ENCODE data around the gene EEF1A2.

DNA sequence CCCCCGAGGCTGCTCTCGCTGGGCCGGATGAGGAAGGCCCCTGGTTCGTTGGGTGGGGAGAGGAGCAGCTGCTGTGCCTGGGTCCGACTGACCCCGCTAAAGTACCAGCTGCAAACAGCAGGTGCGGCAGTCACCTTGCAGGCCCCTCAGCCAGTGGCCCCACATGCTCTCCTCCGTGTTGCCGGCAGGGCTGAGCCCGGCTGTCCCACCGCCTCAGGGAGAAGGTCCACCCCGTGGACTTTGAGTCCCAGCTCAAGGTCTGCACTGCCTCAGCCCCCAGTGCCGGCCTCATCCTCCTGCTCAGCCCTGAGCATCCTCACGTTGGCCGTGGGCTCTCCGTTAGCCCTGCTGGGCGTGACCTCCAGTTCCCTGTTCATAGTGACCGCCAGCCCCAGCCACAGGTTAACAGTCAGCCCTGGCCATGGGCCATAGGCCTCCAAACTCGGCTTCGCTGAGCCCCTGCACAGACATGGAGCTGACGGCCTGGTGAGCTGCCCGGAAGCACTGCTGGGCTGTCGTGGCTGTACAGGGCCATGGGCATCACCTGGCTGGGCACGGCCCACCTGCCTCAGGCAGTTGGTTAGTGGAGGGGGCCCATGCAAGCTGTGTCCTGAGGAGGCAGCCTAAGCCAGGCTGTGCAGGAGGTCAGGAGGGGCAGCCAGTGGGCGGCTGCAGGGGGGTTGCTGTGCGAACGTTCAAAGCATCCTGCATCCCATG is 45.5 kb upstream of the EEF1A2 start:
- TF ChIP-seq, protein P1, sequence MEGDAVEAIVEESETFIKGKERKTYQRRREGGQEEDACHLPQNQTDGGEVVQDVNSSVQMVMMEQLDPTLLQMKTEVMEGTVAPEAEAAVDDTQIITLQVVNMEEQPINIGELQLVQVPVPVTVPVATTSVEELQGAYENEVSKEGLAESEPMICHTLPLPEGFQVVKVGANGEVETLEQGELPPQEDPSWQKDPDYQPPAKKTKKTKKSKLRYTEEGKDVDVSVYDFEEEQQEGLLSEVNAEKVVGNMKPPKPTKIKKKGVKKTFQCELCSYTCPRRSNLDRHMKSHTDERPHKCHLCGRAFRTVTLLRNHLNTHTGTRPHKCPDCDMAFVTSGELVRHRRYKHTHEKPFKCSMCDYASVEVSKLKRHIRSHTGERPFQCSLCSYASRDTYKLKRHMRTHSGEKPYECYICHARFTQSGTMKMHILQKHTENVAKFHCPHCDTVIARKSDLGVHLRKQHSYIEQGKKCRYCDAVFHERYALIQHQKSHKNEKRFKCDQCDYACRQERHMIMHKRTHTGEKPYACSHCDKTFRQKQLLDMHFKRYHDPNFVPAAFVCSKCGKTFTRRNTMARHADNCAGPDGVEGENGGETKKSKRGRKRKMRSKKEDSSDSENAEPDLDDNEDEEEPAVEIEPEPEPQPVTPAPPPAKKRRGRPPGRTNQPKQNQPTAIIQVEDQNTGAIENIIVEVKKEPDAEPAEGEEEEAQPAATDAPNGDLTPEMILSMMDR (IDR thresholded peaks at IDR 0.05), result no peak
- TF ChIP-seq POLR2A (IDR thresholded peaks at IDR 0.05), result no peak
